SU-DHL-6 (cell line): ENCODE measurements around the gene LRP1B.

ENCODE experiments used
- H2AFZ ChIP-seq: fragments of 200-600 bp; sonication (generic); 2 replicates; pipeline ENCODE4 v1.6.1; 2014; ENCODE audit warnings: low read depth, mild to moderate bottlenecking, moderate library complexity, mixed read lengths, antibody characterized with exemption, low read length; ENCODE audit not compliant: severe bottlenecking
- H3F3A ChIP-seq: fragments of 200-600 bp; shearing (Covaris generic); 2 replicates; pipeline ENCODE4 v1.6.0; 2016; ENCODE audit warnings: antibody characterized with exemption, mild to moderate bottlenecking; ENCODE audit not compliant: insufficient read depth
- H3K27ac ChIP-seq: fragments of 200-600 bp; sonication (generic); 2 replicates; pipeline ENCODE4 v1.5.1; 2016; ENCODE audit warnings: low read depth, mild to moderate bottlenecking, low read length, moderate library complexity, mixed read lengths
- H3K27me3 ChIP-seq: fragments of 200-600 bp; sonication (generic), shearing (Covaris generic); 2 replicates; pipeline ENCODE4 v1.6.0; 2014; ENCODE audit warnings: mild to moderate bottlenecking, low read length
- H3K36me3 ChIP-seq: fragments of 200-600 bp; sonication (generic); 2 replicates; pipeline ENCODE4 v1.6.1; 2014; ENCODE audit warnings: mild to moderate bottlenecking, low read length, mixed read lengths
- H3K4me2 ChIP-seq: fragments of 300-600, 200-600 bp; shearing (Covaris generic), sonication (generic); 2 replicates; pipeline ENCODE4 v1.6.0; 2014; ENCODE audit warnings: low read length, low read depth, mild to moderate bottlenecking; ENCODE audit not compliant: poor library complexity, severe bottlenecking
- H3K4me3 ChIP-seq: fragments of 200-600 bp; sonication (generic); 2 replicates; pipeline ENCODE4 v1.5.1; 2014; ENCODE audit warnings: antibody characterized with exemption, low read length, mild to moderate bottlenecking, mixed read lengths; ENCODE audit not compliant: insufficient read depth, poor library complexity, severe bottlenecking
- H3K79me2 ChIP-seq: fragments of 200-600 bp; sonication (generic); 2 replicates; pipeline ENCODE4 v1.6.1; 2014; ENCODE audit warnings: mild to moderate bottlenecking, low read length, moderate library complexity; ENCODE audit not compliant: insufficient read depth
- H3K9ac ChIP-seq: fragments of 200-600 bp; sonication (generic); 2 replicates; pipeline ENCODE4 v1.7.0; 2014; ENCODE audit warnings: mild to moderate bottlenecking, low read length
- H3K9me2 ChIP-seq: fragments of 200-600 bp; sonication (generic); replicated peaks from 2 replicates; pipeline ENCODE4 v1.6.1; 2014; ENCODE audit warnings: low read length; ENCODE audit not compliant: insufficient read depth
- H3K9me3 ChIP-seq: fragments of 200-600 bp; sonication (generic); 2 replicates; pipeline ENCODE4 v1.6.1; 2014; ENCODE audit warnings: low read length, mixed read lengths; ENCODE audit not compliant: insufficient read depth
- H4K20me1 ChIP-seq: fragments of 200-600 bp; sonication (generic); 2 replicates; pipeline ENCODE4 v1.6.1; 2014; ENCODE audit warnings: low read depth, mild to moderate bottlenecking, antibody characterized with exemption, low read length, moderate library complexity, mixed read lengths
- EZH2phosphoT487 ChIP-seq: fragments of 200-600 bp; sonication (generic), shearing (Covaris generic); conservative IDR thresholded peaks from 2 replicates; pipeline ENCODE4 v1.6.1; 2018; ENCODE audit warnings: mild to moderate bottlenecking, antibody characterized with exemption, low read length, moderate library complexity, mixed read lengths
- TF ChIP-seq, protein P1 (sequence below): fragments of 200-600 bp; sonication (generic); IDR thresholded peaks from one replicate; pipeline ENCODE4 v1.5.1; 2017; ENCODE audit warnings: antibody characterized with exemption, mild to moderate bottlenecking, low read length, moderate library complexity; ENCODE audit not compliant: insufficient read depth, poor library complexity, severe bottlenecking

LRP1B gene

GRCh38 chr2:141805302-141805701, 325.5 kb downstream of the LRP1B start:
- Histone ChIP-seq H4K20me1 (no peaks in the 10 kb centered on the region), H3K9ac (no peak overlapping the region), H3F3A (no peaks in the 10 kb centered on the region), H3K27me3 (no peaks in the 10 kb centered on the region), H3K27ac (no peak overlapping the region), H3K9me2 (no peaks in the 10 kb centered on the region), H3K36me3 (no peaks in the 10 kb centered on the region), H3K79me2 (no peaks in the 10 kb centered on the region), H3K9me3 (no peaks in the 10 kb centered on the region), H3K4me2 (no peak overlapping the region), H2AFZ (no peak overlapping the region), H3K4me3 (no peak overlapping the region)
- TF ChIP-seq, protein P1, sequence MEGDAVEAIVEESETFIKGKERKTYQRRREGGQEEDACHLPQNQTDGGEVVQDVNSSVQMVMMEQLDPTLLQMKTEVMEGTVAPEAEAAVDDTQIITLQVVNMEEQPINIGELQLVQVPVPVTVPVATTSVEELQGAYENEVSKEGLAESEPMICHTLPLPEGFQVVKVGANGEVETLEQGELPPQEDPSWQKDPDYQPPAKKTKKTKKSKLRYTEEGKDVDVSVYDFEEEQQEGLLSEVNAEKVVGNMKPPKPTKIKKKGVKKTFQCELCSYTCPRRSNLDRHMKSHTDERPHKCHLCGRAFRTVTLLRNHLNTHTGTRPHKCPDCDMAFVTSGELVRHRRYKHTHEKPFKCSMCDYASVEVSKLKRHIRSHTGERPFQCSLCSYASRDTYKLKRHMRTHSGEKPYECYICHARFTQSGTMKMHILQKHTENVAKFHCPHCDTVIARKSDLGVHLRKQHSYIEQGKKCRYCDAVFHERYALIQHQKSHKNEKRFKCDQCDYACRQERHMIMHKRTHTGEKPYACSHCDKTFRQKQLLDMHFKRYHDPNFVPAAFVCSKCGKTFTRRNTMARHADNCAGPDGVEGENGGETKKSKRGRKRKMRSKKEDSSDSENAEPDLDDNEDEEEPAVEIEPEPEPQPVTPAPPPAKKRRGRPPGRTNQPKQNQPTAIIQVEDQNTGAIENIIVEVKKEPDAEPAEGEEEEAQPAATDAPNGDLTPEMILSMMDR: no peak
- TF ChIP-seq EZH2phosphoT487: no peak

DNA sequence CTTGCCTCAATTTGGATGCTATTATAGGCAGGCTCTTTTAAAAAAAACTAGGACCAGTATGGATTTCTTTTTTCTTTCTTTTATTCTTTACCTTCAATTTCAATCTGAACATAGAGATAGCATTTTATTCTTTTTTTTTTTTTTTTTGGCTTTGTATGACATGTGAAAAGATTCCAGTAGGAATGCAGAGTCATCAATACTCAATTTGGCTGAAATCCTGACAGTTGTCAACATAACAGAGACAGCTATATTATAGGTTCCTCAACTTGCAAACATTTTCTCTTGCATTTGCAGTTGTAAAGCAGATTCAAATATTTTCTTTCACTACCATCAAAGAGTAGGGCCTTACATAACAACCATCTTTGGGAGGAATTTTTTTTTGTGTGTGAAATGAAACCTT, 334.4 kb downstream of the LRP1B start:
- no peak overlapping the region for H2AFZ ChIP-seq

GRCh38 chr2:141791521-141791920, 339.3 kb downstream of the LRP1B start:
- Histone ChIP-seq H3K36me3 (no peaks in the 10 kb centered on the region), H3K4me2 (no peak overlapping the region), H3K79me2 (no peaks in the 10 kb centered on the region), H3F3A (no peaks in the 10 kb centered on the region), H4K20me1 (no peaks in the 10 kb centered on the region), H3K9ac (no peak overlapping the region), H3K4me3 (no peak overlapping the region), H3K27ac (no peak overlapping the region), H3K27me3 (no peaks in the 10 kb centered on the region), H2AFZ (no peak overlapping the region), H3K9me2 (no peaks in the 10 kb centered on the region), H3K9me3 (no peaks in the 10 kb centered on the region)
- no peak for TF ChIP-seq EZH2phosphoT487

More for the DNA sequence above, 334.4 kb downstream of the LRP1B start:
- H3K9ac ChIP-seq: no peak overlapping the region
- no peaks in the 10 kb centered on the region for H4K20me1 ChIP-seq
- no peaks in the 10 kb centered on the region for H3K79me2 ChIP-seq
- TF ChIP-seq, protein P1: no peak
- no peak for TF ChIP-seq EZH2phosphoT487
- H3K27me3 ChIP-seq: no peaks in the 10 kb centered on the region
- no peaks in the 10 kb centered on the region for H3K9me3 ChIP-seq
- no peak overlapping the region for H3K4me2 ChIP-seq
- no peak overlapping the region for H3K27ac ChIP-seq
- no peaks in the 10 kb centered on the region for H3K9me2 ChIP-seq
- no peaks in the 10 kb centered on the region for H3F3A ChIP-seq
- H3K4me3 ChIP-seq: no peak overlapping the region
- no peaks in the 10 kb centered on the region for H3K36me3 ChIP-seq

- H3K36me3 ChIP-seq: no peaks in the 10 kb centered on the region
- H3K27me3 ChIP-seq: no peaks in the 10 kb centered on the region
- H3K4me3 ChIP-seq: no peak overlapping the region
- no peaks in the 10 kb centered on the region for H3F3A ChIP-seq
- H3K27ac ChIP-seq: no peak overlapping the region
- no peaks in the 10 kb centered on the region for H4K20me1 ChIP-seq
- H3K79me2 ChIP-seq: no peaks in the 10 kb centered on the region
- TF ChIP-seq, protein P1: no peak
- TF ChIP-seq EZH2phosphoT487: no peak
- no peak overlapping the region for H3K4me2 ChIP-seq
- H3K9me3 ChIP-seq: no peaks in the 10 kb centered on the region
- no peak overlapping the region for H3K9ac ChIP-seq
- H3K9me2 ChIP-seq: no peaks in the 10 kb centered on the region
- no peak overlapping the region for H2AFZ ChIP-seq
These were observed 348.2 kb downstream of the LRP1B start for GRCh38 chr2:141782574-141782973.
